ENCODE data around the gene FGF14.

DNA sequence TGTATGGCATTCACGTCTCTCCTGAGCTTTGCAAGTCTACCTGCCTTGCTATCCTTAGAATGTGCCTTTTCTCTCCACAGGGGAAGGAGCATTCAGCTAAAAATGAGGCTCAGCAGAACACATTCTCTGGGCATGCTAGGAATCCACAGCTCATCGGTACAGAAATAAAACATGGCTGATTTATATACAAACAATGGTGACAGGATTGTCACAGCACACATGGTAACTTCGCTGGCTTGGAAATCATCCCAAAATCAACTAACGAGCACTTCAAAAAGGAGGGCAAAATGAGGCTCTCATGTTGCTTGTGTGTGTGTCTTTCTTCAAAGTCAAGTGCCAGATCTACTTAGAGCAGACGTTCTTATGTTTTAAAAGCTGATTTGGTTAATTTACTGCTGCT is 373.0 kb downstream of the FGF14 start:
- TF ChIP-seq POLR2A (IDR thresholded peaks at IDR 0.05): no peak
- TF ChIP-seq, protein P1, sequence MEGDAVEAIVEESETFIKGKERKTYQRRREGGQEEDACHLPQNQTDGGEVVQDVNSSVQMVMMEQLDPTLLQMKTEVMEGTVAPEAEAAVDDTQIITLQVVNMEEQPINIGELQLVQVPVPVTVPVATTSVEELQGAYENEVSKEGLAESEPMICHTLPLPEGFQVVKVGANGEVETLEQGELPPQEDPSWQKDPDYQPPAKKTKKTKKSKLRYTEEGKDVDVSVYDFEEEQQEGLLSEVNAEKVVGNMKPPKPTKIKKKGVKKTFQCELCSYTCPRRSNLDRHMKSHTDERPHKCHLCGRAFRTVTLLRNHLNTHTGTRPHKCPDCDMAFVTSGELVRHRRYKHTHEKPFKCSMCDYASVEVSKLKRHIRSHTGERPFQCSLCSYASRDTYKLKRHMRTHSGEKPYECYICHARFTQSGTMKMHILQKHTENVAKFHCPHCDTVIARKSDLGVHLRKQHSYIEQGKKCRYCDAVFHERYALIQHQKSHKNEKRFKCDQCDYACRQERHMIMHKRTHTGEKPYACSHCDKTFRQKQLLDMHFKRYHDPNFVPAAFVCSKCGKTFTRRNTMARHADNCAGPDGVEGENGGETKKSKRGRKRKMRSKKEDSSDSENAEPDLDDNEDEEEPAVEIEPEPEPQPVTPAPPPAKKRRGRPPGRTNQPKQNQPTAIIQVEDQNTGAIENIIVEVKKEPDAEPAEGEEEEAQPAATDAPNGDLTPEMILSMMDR (IDR thresholded peaks at IDR 0.05): no peak
